Measurements from ENCODE around the gene ZNF428.

ZNF428 gene

DNA sequence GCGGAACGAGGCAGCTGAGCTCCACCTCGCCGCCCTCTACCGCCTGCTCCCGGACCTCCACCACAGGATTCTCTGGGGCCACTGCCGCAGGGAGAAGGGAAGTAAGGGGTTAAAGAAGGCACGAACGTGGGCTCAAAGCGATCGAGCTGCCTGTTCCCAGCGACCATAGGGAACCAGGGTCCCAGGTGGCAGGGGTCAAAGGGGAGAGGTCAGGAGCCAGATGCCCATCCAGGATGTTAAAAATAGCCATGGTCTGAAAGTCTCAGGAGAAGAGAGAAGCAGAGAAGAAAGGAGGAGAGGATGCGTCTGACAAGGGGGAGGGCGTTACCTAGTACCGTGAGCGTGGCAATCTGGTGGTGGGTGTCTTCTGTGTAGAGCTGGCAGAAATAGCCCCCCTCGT, 7.4 kb upstream of the ZNF428 start:
- DNase-seq (ENCODE audit: low read depth) = no peak
- H3K4me3 ChIP-seq (ENCODE audit: control insufficient read depth, low read depth, low read length) = no peak overlapping the region
- TF ChIP-seq, protein P1, sequence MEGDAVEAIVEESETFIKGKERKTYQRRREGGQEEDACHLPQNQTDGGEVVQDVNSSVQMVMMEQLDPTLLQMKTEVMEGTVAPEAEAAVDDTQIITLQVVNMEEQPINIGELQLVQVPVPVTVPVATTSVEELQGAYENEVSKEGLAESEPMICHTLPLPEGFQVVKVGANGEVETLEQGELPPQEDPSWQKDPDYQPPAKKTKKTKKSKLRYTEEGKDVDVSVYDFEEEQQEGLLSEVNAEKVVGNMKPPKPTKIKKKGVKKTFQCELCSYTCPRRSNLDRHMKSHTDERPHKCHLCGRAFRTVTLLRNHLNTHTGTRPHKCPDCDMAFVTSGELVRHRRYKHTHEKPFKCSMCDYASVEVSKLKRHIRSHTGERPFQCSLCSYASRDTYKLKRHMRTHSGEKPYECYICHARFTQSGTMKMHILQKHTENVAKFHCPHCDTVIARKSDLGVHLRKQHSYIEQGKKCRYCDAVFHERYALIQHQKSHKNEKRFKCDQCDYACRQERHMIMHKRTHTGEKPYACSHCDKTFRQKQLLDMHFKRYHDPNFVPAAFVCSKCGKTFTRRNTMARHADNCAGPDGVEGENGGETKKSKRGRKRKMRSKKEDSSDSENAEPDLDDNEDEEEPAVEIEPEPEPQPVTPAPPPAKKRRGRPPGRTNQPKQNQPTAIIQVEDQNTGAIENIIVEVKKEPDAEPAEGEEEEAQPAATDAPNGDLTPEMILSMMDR (conservative IDR thresholded peaks at IDR 0.05; ENCODE audit: control insufficient read depth, insufficient read depth, low read depth, low read length) = no peak

DNA sequence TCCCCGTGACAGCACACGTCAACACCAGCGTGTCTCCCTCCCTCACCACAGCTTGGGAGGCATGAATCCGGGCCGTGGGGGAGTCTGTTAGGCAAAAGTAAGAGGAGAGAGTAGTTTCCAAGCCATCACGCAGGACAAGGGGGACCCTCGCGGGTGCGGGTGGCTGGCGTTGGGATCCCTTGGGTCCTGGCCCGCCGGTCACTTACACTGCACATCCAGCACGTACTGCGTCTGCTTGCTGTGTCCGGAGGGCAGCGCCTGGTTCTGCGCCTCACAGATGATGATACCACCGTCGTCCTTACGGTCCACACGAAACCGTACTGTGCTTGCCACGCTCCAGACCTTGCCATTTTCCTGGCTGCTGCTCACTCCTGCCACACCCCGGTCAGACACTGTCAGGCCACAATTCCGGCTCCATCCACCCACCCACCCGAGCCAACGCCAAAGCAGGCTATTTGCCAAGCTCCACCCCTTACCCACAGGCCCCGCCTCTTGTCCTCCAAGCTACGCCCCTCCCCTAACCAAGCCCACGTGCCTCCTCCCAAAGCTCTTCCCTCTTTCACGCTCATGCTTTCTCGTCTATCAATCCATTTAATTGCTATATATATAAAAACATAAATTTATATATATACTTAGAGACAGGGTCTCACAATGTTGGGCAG, 6.6 kb upstream of the ZNF428 start:
- H3K4me3 ChIP-seq (ENCODE audit: control insufficient read depth, low read depth, low read length) = no peak overlapping the region
- DNase-seq (ENCODE audit: low read depth) = peak; percentile 50
- TF ChIP-seq, protein P1 (conservative IDR thresholded peaks at IDR 0.05; ENCODE audit: control insufficient read depth, insufficient read depth, low read depth, low read length) = no peak

DNA sequence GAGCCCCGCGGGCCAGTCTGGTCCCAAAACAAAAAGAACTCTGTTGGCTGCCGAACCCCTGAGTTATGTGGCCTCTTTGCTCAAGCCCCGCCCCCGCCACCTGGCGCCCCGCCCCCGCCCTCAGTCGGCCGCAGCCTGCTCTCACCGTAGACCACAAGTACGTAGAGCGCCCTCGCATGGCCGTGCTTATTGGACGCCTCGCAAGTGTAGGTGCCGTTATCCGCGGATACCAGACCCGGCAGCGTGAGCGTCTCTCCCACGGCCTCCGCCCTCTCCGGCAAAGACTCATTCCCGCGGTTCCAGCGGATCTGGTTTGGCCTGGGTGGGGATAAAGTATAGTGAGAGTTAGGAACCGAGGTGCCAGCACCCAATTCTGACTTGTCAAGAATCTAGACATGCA, 5.5 kb upstream of the ZNF428 start:
- DNase-seq (ENCODE audit: low read depth) = peak; percentile 61
- H3K4me3 ChIP-seq (ENCODE audit: control insufficient read depth, low read depth, low read length) = no peak overlapping the region
- TF ChIP-seq, protein P1 (conservative IDR thresholded peaks at IDR 0.05; ENCODE audit: control insufficient read depth, insufficient read depth, low read depth, low read length) = peak; percentile 17

DNA sequence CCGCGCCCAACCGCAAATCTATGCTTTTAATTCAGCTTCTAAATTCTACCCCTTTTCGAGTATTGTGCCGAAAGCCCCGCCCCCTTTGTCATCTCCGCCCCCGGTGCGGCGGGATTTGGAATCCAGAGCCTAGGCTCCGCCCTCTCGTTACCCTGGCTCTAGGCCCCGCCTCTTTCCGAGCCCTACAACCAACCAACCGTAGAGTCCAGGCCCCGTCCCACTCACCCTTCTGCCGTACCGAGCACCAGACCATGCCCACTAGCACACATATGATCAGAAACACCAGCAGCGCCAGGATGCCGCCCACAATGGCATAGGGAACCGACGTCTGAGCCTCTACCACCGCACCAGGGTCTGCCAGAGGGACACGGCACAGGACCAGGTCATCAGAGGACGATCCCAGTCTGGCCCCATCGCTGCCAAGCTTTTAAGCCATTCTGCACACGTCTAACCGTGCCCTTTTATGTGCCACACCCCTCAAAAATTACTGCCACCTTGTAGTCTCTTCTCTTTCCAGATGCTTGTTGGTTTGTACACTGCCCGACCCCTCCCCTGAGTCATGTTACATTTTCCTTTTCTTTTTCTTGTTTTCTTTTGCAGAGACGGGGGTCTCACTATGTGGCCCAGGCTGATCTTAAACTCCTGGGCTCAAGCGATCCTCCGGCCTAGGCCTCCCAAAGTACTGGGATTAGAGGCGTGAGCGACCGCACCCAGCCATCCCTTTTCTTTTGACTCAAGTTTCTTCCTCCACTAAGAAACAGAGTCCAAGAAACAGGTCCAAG, 4.7 kb upstream of the ZNF428 start:
- no peak for DNase-seq (ENCODE audit: low read depth)
- TF ChIP-seq, protein P1 (conservative IDR thresholded peaks at IDR 0.05; ENCODE audit: control insufficient read depth, insufficient read depth, low read depth, low read length) = no peak
- no peak overlapping the region for H3K4me3 ChIP-seq (ENCODE audit: control insufficient read depth, low read depth, low read length)

DNA sequence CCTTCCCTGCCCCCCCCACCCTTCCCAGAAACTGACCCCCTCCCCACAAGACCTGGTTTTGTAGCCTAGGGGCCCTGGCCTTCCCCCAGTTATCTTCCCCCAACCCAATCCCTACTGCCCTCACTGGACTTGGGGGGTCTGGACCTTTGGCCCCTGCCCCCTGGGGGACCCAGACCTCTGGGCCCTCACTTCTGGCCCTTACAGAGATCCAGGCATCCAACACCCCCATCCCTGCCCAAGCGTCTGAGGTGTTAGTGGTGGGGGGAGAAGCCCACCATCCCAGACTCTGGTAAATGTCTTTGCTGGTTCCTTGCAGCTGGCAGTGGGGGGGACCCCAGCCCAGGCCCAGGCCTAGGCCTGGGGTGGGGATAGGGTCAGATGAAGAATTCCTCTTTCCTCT, 3.5 kb upstream of the ZNF428 start:
- no peak for DNase-seq (ENCODE audit: low read depth)
- H3K4me3 ChIP-seq (ENCODE audit: control insufficient read depth, low read depth, low read length) = no peak overlapping the region
- TF ChIP-seq, protein P1 (conservative IDR thresholded peaks at IDR 0.05; ENCODE audit: control insufficient read depth, insufficient read depth, low read depth, low read length) = no peak

DNA sequence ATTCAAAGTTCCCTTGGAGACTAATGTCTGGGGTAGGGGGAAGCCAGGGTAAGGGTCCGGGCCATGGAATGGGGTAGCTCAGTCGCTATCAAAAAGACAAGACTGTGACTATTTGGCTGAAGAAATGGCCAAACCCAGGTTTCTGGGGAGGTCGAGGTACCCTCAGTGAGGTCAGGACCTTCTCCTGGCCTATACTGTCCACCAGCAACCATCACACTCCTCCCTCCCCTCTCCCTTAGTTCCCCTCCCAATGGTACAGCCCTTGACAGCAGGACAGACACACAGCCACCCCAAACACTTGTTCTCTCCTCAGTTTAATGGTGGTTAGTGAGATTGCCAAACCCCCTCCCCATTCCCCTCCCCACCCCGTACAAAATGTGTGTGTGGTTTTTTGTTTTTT, 2.6 kb upstream of the ZNF428 start:
- no peak for DNase-seq (ENCODE audit: low read depth)
- TF ChIP-seq, protein P1 (conservative IDR thresholded peaks at IDR 0.05; ENCODE audit: control insufficient read depth, insufficient read depth, low read depth, low read length) = no peak
- H3K4me3 ChIP-seq (ENCODE audit: control insufficient read depth, low read depth, low read length) = no peak overlapping the region
